Pancreas (tissue), 10 donors: Measurements from ENCODE around the gene SKP1. TPM values are rescaled to one million over a fixed set of nuclear protein-coding genes. Genes with fewer than 3 reads are reported as not detected.
"Not testable (repeated sequence)": the region's sequence is repeated elsewhere in the genome, so short reads cannot be mapped to it uniquely, and the experiment has no call there.

Source experiments
- ATAC-seq, 4 donors: fragments of 200-7000 bp; cut with Tn5 transposase; one replicate each; pipeline versions ENCODE4 v1.8.0 to v1.9.1; 2020; ENCODE audit warnings: mild to moderate bottlenecking in 4 of 4, moderate library complexity in 4 of 4
- DNase-seq, 6 donors: peaks; one replicate each; pipeline ENCODE4 v3.0.0-alpha.2; 2020
- FAIRE-seq: peaks from 2 replicates; lab custom pipeline; 2012; peaks lifted over from hg19 to GRCh38; lab: Jason Lieb, UNC
- H3K27ac ChIP-seq, 4 donors: fragments of 200-600 bp; sonication (generic); 1 replicate in 3 of 4; 2 replicates in 1 of 4; pipeline versions ENCODE4 v1.5.0 to v1.8.0; 2020
- H3K27me3 ChIP-seq, 4 donors: fragments of 200-600 bp; one replicate each; pipeline ENCODE4 v1.8.0; 2021
- H3K36me3 ChIP-seq, 3 donors: fragments of 200-600 bp; sonication (generic) in 1 of 3; one replicate each; pipeline versions ENCODE4 v1.5.0 to v1.8.0; 2020 to 2021
- H3K4me1 ChIP-seq, 3 donors: fragments of 200-600 bp; one replicate each; pipeline ENCODE4 v1.8.0; 2021
- H3K4me3 ChIP-seq, 4 donors: fragments of 200-600 bp; sonication (generic) in 2 of 4; one replicate each; pipeline versions ENCODE4 v1.5.0 to v1.8.0; 2020 to 2021
- H3K9me3 ChIP-seq, 4 donors: fragments of 200-600 bp; one replicate each; pipeline ENCODE4 v1.8.0; 2021
- CTCF ChIP-seq, 4 donors: fragments of 200-600 bp; sonication (generic) in 3 of 4; IDR thresholded peaks; one replicate each; pipeline versions ENCODE4 v1.5.0 to v1.8.0; 2021; ENCODE audit warnings: antibody characterized with exemption in 4 of 4
- WGBS, 2 donors: extraction: QIAGEN DNeasy Blood & Tissue Kit; methylation state at CpG; one replicate each; pipeline ENCODE4 v1.1.7; 2013; 5-methylcytosine and 5-hydroxymethylcytosine counted together
- intact Hi-C, 3 donors: fragments of 100-400 bp; cut with DNase I; formaldehyde crosslinking; loops; one replicate each; pipeline versions ENCODE4 v1.11.1 to v1.14.2; 2022
- polyA plus RNA-seq, 2 donors: library from polyadenylated mRNA; stranded (reverse); fragments of 200-250 nt; gene quantifications; one replicate each; pipeline ENCODE4 v1.2.3, GENCODE V29; 2013
- total RNA-seq, 6 donors: library from RNA; stranded (reverse); fragmentation: NEBNext Ultra II Directional in 4 of 6; extraction: Animal tissue kit (Norgen Biotek cat#: 25700) in 4 of 6; gene quantifications; one replicate each; pipeline versions ENCODE4 v1.2.1 to v1.2.4, GENCODE V29; 2021 to 2023
- donor health status: healthy with polysubstance abuse.
- donor health status: DM: no; HTN: no; CAD: no; lungs with moderate emphysema.
- donor health status: DM: no; HTN: no; CAD: no.
- donor health status: control.
- donor health status: control.
- donor health status: Bipolar disorder and iron deficiency.
- donor health status: DM: yes; HTN: yes; CAD: no.
- donor health status: DM: no; HTN: no; CAD: no.
- donor health status: DM: no; HTN: no; CAD: no.
- donor health status: DM: yes; HTN: yes; CAD: no.

SKP1 gene
- total and polyA plus RNA-seq, 8 donors, result 67.5 to 252 (median 97.6) TPM

- H3K4me1 ChIP-seq, result no peaks in the 10 kb centered on the region
- no peaks in the 10 kb centered on the region for H3K27me3 ChIP-seq
- H3K27ac ChIP-seq, result no peak overlapping the region
- intact Hi-C loops, result no loop called here
- DNase-seq (no peak), FAIRE-seq (no peak), ATAC-seq (no peak)
- H3K36me3 ChIP-seq, result peaks cover 0 to 68% (median 32%) of the 10 kb centered on the region in 3 donors
- no peak overlapping the region for H3K4me3 ChIP-seq
- WGBS, 2 donors, result 90 to 97% methylated on average over 6 of the region's 6 CpGs
- no peak for TF ChIP-seq CTCF (IDR thresholded peaks at IDR 0.05)
- no peaks in the 10 kb centered on the region for H3K9me3 ChIP-seq
Measured at GRCh38 chr5:134161513-134162395, 15.0 kb downstream of the SKP1 start.

GRCh38 chr5:134153657-134154056 lies 23.1 kb downstream of the SKP1 start:
- Histone ChIP-seq H3K27me3 (no peaks in the 10 kb centered on the region), H3K36me3 (peaks cover 0 to 51% (median 16%) of the 10 kb centered on the region in 3 donors), H3K4me3 (no peak overlapping the region), H3K27ac (peak overlapping the region in 1 of 4 donors; percentile 23), H3K4me1 (peaks cover 0 to 17% (median 8%) of the 10 kb centered on the region in 3 donors), H3K9me3 (no peaks in the 10 kb centered on the region)
- WGBS, 2 donors, result 85 to 92% methylated on average over 1 of the region's 1 CpG
- ATAC-seq (peak; percentile 34 to 69 (median 38)), DNase-seq (no peak), FAIRE-seq (no peak)
- intact Hi-C loops, result no loop called here
- no peak for TF ChIP-seq CTCF (IDR thresholded peaks at IDR 0.05)

- no peak for DNase-seq
- Histone ChIP-seq H3K9me3 (no peaks in the 10 kb centered on the region), H3K36me3 (peaks cover 0 to 47% (median 16%) of the 10 kb centered on the region in 3 donors), H3K4me1 (peaks cover 0 to 17% (median 8%) of the 10 kb centered on the region in 3 donors), H3K27me3 (no peaks in the 10 kb centered on the region), H3K27ac (peak overlapping the region in 1 of 4 donors; percentile 23), H3K4me3 (no peak overlapping the region)
- no peak for FAIRE-seq
- WGBS, 2 donors, result 78 to 94% methylated on average over 3 of the region's 3 CpGs
- no peak for TF ChIP-seq CTCF (IDR thresholded peaks at IDR 0.05)
- no peak for ATAC-seq
- intact Hi-C loops, result no loop called here
Measured at GRCh38 chr5:134153241-134153640, 23.5 kb downstream of the SKP1 start.

- H3K9me3 ChIP-seq, H3K27ac ChIP-seq, FAIRE-seq, DNase-seq, H3K4me3 ChIP-seq, H3K27me3 ChIP-seq, intact Hi-C loops, ATAC-seq: not testable (repeated sequence)
- WGBS, 2 donors, result 92 to 93% methylated on average over 15 of the region's 15 CpGs
- H3K36me3 ChIP-seq, result peaks cover 0 to 37% (median 13%) of the 10 kb centered on the region in 3 donors
- H3K4me1 ChIP-seq, result peaks cover 0 to 17% (median 8%) of the 10 kb centered on the region in 3 donors
Measured at GRCh38 chr5:134152173-134152832, 24.4 kb downstream of the SKP1 start.

- Histone ChIP-seq H3K27ac (no peak overlapping the region), H3K4me1 (peaks cover 0 to 17% (median 8%) of the 10 kb centered on the region in 3 donors), H3K27me3 (no peaks in the 10 kb centered on the region), H3K36me3 (peaks cover 0 to 31% (median 13%) of the 10 kb centered on the region in 3 donors), H3K9me3 (no peaks in the 10 kb centered on the region), H3K4me3 (no peak overlapping the region)
- ATAC-seq (no peak), FAIRE-seq (no peak), DNase-seq (no peak)
- TF ChIP-seq CTCF (IDR thresholded peaks at IDR 0.05), result no peak
- intact Hi-C loops, result no loop called here
- 85 to 97% methylated on average over 3 of the region's 3 CpGs for WGBS, 2 donors
Measured at GRCh38 chr5:134151723-134152122, 25.0 kb downstream of the SKP1 start.
